Measurements from ENCODE around the gene NFATC1.

The NFATC1 gene

DNA sequence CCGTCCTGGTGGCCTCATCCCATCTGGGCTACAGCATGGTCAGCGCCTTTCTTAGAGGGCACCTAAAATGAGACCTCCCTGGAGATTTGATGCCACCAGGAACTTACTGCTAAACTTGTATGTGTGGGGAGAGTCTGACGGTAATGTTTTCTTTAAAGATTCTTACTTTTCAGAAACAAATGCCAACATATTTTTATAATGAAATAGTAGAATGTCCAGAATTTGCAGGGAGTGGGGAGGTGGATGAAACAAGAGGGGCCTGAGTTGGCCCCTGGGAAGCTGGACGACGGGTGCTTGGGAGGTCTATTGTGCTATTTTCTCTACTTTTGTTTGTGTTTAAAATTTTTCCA lies 165.1 kb downstream of the NFATC1 start:
- no peak for DNase-seq

DNA sequence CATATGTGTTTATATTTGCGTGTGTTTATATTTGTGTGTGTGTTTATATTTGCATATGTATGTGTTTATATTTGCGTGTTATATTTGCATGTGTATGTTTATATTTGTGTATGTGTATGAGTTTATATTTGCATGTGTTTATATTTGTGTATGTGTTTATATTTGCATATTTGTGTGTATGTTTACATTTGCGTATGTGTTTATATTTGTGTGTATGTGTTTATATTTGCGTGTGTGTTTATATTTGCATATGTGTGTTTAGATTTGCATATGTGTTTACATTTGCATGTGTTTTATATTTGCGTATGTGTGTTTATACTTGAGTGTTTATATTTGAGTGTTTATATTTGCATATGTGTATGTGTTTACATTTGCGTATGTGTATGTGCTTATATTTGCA lies 168.2 kb downstream of the NFATC1 start:
- DNase-seq: no peak

- DNase-seq: no peak
Measured at GRCh38 chr18:79564441-79564840, 168.7 kb downstream of the NFATC1 start.

- DNase-seq: no peak
Measured at GRCh38 chr18:79566771-79567431, 171.2 kb downstream of the NFATC1 start.

DNA sequence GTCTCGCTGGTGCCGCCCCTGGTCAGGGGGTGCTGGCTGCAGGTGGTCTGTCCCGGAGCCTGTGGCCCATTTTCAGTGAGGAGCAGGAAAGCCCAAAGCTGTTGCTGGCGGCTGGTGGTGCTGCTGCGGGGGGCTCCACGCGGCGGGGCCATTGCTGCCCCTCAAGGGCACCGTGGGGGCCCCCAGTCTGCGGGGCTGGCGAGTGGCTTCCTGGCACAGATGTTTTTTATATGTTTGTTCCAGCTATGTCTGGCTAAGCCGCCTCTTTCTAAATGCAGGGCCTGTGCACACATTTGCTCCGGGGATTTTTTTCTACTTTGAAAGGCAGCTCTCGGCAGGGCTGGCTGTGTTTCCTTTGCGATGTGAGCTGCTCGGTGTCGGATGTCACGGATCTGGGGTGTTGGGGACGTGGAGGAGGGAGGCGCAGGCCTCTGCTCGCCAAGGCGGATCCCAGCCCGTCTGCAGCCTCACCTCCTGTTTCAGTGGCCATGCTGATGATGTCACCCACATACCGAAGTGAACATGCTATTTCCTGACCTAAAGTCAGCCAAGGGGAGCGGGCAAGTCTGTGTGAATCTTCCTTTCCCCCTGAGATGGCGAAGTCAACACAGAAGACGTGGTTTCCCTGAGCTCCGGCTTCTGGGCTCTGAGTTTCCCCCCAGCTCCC lies 171.9 kb downstream of the NFATC1 start:
- no peak for DNase-seq

DNA sequence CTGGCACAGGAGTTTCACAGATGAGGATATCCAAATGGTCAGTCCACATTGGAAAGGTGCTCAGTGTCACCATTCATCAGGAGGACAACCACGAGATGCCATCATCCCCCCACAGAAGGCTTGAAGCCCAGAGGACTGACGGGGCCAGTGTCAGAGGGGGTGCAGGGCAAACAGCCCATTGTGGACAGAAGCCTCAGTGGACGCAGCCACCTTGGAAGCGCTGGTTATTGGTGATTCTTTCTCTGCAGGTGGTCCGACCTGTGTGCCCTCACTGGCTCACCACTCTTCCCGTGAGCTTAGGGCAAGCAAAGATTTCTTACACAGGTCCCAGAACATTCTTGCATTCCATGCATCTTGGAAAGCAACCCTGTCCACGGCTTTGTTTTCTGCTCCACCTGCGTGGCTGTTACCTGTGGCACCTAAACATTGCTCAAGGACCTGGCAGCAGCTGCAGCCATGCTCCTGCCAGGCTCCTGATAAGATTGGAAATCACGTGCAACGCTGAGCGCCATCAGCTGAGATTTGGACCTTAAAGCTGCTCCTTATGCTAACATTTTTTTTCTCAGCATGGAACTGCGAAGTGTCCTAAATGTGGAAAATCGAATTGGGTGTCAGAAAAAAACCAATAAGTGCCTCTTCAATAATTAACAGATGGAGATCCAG lies 172.9 kb downstream of the NFATC1 start:
- no peak for DNase-seq

- no peak for DNase-seq
Measured at GRCh38 chr18:79569720-79570119, 174.0 kb downstream of the NFATC1 start.

DNA sequence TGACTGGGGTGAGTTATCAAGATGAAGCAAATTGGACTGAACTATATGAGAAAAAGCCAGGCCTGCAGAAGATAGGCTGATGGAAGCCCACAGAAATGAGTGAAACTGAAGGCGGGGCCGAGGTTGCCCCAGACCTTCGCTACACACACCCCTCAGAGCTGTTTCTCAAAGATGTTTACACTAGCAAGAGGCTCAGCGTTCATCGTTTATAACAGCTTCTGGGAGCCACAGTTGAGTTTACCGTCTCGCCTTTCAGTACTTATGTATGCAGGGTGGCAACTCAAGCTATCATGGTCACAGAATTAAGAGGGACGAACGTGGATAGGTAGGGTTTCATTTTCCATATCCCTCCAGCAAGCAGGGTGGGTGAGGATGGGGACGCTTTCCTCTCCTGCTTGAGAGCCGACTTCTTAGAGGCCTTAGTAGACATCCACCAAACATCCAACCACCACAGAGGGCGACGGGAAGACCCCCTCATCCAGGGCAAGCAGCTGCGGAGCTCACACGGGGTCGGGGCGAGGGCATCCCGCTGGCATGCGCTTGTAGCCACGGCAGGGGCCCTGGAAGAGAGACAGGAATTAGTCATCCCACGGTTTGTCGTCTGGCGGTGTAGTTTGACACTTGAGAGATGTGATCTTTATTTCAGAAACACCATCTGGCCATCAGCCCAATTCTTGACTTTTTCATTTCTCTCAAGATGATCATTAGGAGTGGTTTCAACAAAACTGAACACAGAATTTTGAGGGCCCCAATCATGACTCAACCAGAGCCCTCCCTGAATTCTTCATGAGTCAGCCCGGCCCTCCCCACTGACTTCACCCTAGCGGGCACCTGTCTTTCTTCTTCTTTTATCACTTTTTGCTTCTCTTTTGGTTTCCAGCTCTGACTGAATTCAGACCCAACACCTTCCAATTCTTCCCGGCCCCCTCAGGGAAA lies 174.8 kb downstream of the NFATC1 start:
- no peak for DNase-seq

DNA sequence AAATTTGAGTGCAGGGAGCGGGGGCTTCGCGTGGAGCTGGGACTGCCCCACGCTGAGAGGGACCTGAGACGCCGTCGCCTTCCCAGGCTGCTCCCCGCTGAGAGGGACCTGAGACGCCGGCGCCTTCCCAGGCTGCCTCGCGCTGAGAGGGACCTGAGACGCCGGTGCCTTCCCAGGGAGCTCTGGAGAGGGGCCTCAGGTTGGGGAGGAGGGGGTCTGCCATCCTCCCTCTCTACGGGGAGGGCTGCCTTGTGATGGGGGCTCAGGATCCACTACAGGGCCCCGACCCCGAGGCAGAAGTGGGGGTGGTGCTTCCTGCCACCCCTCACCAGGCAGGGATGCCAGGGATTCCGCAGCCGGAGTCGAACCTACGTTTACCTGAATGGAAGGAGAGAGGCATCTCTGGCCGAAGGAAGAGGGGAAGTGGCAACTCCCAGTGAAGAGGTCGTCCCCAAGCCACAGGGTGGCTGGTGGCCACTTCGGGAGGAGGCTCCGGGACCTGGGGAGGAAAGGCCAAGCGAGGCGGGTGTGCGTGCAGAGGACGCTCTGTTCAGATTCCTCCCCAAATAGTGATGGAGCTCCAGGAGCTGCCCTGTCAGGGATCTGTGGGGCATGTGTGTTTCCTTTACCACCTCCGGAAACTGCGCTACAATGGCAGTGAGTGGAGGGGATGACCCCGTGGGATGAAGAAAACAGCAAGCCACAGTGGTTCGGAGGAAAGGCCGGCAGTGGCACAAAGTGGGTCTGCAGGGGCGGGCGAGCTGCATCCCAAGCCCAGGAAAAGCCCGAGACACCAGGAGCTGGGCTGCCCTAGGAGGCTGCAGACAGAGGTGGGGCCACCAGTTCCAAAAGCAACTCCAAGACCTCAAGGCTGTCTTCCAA lies 175.7 kb downstream of the NFATC1 start:
- DNase-seq: no peak

DNA sequence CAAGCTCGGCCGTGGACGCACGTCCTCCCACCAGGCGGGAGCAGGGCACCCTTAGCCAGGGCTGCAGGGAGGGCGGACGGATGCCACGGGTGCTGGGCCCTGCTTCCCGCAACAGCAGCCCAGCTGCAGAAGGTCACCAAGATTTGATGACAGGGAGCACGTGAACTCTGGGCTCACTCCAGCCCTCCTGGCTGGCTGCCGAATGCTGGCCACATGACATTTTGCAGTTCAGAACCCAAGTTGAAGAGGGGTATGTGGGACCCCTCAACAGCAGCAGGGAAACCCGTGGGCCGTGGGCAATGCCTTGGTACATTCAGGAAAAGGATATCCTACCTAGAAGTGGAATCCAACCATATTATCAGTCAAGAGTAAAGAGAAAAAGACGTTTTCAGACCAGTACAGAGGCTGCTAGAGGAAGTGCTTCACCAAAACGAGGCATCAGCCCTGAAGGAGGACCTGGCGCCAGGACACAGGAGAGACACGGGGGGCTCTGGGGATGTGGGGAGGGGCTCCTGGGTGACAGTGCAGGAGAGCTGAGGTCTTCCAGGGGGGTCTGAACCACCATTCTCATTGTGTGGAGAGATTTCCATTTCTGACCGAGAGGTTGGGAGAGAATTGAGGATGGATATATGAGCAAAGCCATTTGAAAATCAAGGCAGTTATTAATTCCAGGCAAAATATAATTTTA lies 176.5 kb downstream of the NFATC1 start:
- no peak for DNase-seq

GRCh38 chr18:79572848-79573451 lies 177.2 kb downstream of the NFATC1 start:
- no peak for DNase-seq

- DNase-seq: no peak
Measured at GRCh38 chr18:79573921-79574491, 178.3 kb downstream of the NFATC1 start.

- DNase-seq: no peak
Measured at GRCh38 chr18:79574938-79575525, 179.3 kb downstream of the NFATC1 start.

DNA sequence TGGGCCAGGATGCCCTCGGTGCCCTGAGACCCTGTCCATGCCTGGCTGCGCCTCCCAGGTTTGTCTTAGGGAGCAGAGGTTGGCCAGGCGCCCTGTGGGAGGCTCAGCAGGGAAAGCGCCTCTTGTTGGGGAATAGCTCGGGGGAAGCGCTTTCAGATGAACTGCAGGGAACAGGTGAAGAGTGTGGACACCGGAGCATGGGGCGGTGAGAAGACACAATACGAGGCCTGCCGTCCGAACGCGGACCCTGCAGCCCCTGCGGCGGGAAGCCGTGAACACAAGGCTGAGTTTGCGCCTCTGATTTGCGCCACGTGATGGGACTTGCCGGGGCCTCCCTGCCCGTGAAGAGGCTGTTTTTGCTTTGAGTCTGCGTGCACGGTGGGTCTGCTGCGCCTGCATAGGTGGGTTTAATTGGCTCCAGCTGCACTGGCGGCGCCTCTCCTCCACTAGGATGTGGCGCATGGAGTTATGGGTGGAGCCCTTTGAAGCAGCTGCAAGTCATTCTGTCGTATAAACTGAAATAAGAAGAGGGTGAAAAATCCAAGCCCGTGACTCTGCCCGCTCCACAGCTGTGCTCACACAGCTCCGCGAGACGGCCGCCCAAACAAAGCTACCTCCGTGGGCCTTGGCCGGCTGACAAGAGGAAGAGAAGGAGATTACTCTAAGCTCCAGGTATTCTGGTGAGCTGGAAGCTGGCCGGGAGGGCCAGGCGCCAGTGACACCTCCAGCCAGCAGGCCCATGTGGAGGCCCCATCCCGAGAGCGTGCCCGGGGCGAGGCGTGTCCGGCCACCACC lies 180.4 kb downstream of the NFATC1 start:
- DNase-seq: no peak

DNA sequence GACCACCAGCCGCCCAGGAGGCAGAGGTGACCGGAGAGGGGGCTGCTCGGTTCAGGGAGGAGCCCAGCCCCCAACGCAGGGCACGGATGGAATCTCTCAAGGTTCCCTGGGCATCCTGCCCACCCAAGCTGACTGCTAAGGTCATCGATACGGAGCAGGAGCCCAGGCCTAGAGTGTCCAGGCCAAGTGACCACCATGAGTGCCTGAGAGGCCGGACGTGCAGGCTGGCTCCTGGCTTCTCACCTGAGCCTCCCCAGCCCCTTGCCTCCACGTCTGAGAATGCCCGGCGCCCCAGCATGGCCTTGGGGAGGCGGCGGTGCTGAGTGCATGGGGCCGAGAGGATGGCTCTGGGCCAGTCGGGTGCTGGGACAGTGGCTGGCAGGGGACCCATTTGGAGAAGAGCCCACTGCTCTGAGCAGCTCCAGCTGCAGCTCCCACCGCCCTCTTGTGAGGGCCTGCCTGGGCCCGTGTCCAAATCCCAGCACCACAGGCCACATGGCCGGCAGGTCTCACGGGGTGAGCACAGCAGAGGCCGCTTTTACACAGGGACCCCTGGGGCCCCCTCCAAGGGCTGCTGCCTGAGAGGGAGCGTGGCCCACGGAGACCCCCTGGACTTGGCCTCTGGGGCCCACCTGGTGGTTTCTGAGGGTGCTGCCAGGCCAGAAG lies 181.1 kb downstream of the NFATC1 start:
- DNase-seq: no peak

DNA sequence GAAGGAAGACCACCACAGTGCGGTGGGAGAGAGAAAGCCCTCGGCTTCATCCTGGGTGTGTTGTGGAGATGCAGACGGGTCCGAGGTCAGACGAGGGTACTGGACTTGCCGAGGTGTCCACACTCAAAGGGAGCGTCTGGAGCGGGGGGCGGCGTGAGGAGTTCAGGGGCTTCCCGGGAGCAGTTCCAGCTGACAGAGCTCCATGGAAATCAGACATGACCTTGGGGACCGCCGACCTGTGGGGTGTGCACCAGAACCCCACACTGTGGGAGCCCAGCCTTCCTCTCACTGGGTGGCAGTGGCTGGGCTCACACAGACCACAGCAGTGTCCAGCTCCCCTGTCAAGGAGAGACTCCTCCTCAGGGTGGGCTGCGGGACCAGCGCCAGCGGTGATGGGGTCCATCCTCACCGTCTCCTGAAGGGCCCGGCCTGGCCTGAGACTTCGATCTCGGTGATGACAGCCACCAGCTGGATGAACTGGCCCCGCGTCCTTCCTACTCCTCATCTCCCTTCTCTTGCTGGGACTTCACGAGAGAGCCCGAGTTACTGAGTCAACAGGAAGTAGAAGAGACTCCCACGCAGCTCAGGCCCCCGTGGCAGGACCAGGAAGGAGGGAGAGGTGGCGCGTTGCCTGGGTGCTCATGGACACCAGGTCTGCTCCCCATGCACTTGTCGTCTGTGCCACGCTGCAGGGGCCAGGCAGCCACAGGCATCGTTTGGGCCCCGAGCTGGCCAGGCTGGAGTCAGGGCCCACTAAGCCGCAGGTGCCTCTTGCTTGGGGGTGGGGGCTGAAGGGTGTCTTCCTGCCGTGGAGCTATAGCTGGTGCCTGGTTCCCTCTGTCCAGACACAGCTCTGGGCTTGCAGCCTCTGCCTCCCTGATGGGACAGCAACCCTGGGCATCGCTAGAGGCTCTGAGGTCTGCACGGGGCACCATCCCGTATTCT lies 182.0 kb downstream of the NFATC1 start:
- DNase-seq: no peak

DNA sequence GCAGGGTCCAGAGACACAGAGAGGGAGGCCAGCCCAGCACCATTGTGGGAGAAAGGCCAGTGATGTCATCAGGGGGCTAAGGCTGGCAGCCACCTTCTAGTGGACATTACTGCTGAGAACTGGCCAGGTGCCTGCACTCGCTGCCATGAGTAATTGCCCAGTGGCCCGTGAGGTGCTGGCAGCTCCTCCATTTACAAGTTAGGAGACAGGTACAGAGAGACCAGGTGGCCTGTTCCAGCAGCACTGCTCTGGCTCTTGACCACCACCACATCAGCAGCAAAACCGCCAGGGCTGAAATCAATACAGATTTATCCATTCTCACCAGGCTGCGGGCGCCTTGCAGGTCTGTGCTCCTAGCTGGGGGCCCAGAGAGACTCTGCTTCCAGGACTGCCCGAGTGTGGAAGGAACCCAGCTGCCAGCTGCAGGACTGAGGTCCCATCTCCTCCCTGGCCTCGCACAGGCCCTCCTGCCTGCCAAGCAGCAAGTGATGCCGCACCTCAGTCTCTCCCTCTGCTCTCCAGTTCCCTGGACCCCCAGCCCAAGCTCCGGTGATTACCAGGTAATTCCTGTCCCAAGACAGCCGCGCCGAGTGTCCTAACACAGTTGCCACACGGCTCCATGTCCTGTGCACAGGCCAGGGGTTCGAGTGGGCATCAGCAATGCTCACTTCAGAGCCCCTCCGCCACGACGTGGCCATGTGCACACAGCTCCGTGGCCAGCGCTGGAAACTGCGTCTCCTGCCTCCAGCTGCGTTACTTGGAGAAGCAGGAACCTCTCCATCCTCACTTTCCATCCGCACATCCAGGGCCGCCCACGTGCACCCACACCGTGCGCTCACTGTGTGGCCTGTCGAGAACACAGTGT lies 182.9 kb downstream of the NFATC1 start:
- no peak for DNase-seq

Measured in NCI-H510A (cell line).